ENCODE data around the gene TADA3. TPM values are rescaled to one million over a fixed set of nuclear protein-coding genes. Genes with fewer than 3 reads are reported as not detected.

The TADA3 gene
- total and polyA plus RNA-seq, 2 of the 4 experiments (the other 2 are of a cell fraction) = 68.0 to 83.0 TPM

- peaks cover 3% of the 10 kb centered on the region for H3K4me1 ChIP-seq (ENCODE audit: control insufficient read depth, insufficient read depth, low read length)
- no peaks in the 10 kb centered on the region for H3K27me3 ChIP-seq (ENCODE audit: control insufficient read depth, insufficient read depth, low read length)
- no peak overlapping the region for H2AK9ac ChIP-seq (replicated peaks; ENCODE audit: low read depth, low read length, poor library complexity)
- H3K4me2 ChIP-seq (ENCODE audit: low read depth, low read length) = no peak overlapping the region
- no peak overlapping the region for H3K9ac ChIP-seq (ENCODE audit: low read depth, low read length)
- dilution Hi-C loops (cut with HindIII; ENCODE audit: low sequenced_read_pairs, unreplicated experiment) = no loop called here
- H2BK20ac ChIP-seq (ENCODE audit: low read depth, low read length) = no peak overlapping the region
- H3K9me1 ChIP-seq (ENCODE audit: insufficient read depth, low read length) = peaks cover 9% of the 10 kb centered on the region; the same call in 1 of the 2 replicates
- H3K14ac ChIP-seq (replicated peaks; ENCODE audit: low read depth, low read length) = no peak overlapping the region
- H3K4ac ChIP-seq (ENCODE audit: low read depth, low read length) = no peak overlapping the region
- no CpG with 5 or more reads among the region's 5 CpGs for WGBS, 2 experiments (ENCODE audit: extremely low coverage in 2 of 2, insufficient read length in 1 of 2)
- H4K8ac ChIP-seq (ENCODE audit: low read depth in 2 of 2, low read length in 2 of 2) = no peak overlapping the region
- no peak for ATAC-seq (ENCODE audit: low read depth)
- H3K79me1 ChIP-seq (ENCODE audit: low read depth in 1 of 2, low read length in 2 of 2) = peaks cover 0 to 3% of the 10 kb centered on the region in 2 experiments; a peak in 2 of 4 replicates
- no peak for DNase-seq
- H3K18ac ChIP-seq (ENCODE audit: low read depth, low read length) = no peak overlapping the region
- no peak overlapping the region for H2BK15ac ChIP-seq (ENCODE audit: low read depth, low read length)
- TF ChIP-seq, protein P1, sequence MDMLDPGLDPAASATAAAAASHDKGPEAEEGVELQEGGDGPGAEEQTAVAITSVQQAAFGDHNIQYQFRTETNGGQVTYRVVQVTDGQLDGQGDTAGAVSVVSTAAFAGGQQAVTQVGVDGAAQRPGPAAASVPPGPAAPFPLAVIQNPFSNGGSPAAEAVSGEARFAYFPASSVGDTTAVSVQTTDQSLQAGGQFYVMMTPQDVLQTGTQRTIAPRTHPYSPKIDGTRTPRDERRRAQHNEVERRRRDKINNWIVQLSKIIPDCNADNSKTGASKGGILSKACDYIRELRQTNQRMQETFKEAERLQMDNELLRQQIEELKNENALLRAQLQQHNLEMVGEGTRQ (IDR thresholded peaks at IDR 0.05; ENCODE audit: low read depth, low read length) = no peak
- TF ChIP-seq RFX5 (IDR thresholded peaks at IDR 0.05; ENCODE audit: low read depth, low read length) (no peak), SMC3 (IDR thresholded peaks at IDR 0.05; ENCODE audit: low read depth, low read length) (no peak), MAZ (IDR thresholded peaks at IDR 0.05; ENCODE audit: borderline replicate concordance, low read depth, low read length) (no peak), ELK1 (IDR thresholded peaks at IDR 0.05; ENCODE audit: borderline replicate concordance, low read depth, low read length) (no peak), RAD21 (IDR thresholded peaks at IDR 0.05; ENCODE audit: low read length) (no peak), BHLHE40 (IDR thresholded peaks at IDR 0.05; ENCODE audit: low read depth, low read length) (no peak), NFE2L2 (IDR thresholded peaks at IDR 0.05; ENCODE audit: low read depth, low read length) (no peak), POLR2A (IDR thresholded peaks at IDR 0.05; ENCODE audit: low read depth, low read length) (no peak), MXI1 (IDR thresholded peaks at IDR 0.05; ENCODE audit: borderline replicate concordance, low read depth, low read length) (no peak), MAFK (IDR thresholded peaks at IDR 0.05; ENCODE audit: low read depth, low read length) (no peak), RCOR1 (IDR thresholded peaks at IDR 0.05; ENCODE audit: insufficient replicate concordance, low read length) (no peak), FOS (IDR thresholded peaks at IDR 0.05; ENCODE audit: low read depth, low read length) (no peak), CHD1 (IDR thresholded peaks at IDR 0.05; ENCODE audit: low read depth, low read length) (no peak), CEBPB (IDR thresholded peaks at IDR 0.05; ENCODE audit: low read depth, low read length) (no peak)
- TF ChIP-seq, protein P2, sequence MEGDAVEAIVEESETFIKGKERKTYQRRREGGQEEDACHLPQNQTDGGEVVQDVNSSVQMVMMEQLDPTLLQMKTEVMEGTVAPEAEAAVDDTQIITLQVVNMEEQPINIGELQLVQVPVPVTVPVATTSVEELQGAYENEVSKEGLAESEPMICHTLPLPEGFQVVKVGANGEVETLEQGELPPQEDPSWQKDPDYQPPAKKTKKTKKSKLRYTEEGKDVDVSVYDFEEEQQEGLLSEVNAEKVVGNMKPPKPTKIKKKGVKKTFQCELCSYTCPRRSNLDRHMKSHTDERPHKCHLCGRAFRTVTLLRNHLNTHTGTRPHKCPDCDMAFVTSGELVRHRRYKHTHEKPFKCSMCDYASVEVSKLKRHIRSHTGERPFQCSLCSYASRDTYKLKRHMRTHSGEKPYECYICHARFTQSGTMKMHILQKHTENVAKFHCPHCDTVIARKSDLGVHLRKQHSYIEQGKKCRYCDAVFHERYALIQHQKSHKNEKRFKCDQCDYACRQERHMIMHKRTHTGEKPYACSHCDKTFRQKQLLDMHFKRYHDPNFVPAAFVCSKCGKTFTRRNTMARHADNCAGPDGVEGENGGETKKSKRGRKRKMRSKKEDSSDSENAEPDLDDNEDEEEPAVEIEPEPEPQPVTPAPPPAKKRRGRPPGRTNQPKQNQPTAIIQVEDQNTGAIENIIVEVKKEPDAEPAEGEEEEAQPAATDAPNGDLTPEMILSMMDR (conservative IDR thresholded peaks at IDR 0.05; ENCODE audit: low read depth, low read length) = no peak
- H3K27ac ChIP-seq (ENCODE audit: insufficient read depth, low read length) = no peak overlapping the region
- peaks cover 18% of the 10 kb centered on the region for H3K36me3 ChIP-seq (ENCODE audit: control insufficient read depth, insufficient read depth, low read length)
- H3K4me3 ChIP-seq (ENCODE audit: insufficient read depth, low read depth, low read length) = no peak overlapping the region
- no peaks in the 10 kb centered on the region for H3K9me3 ChIP-seq (ENCODE audit: control insufficient read depth, insufficient read depth, low read length)
- no peak overlapping the region for H2BK120ac ChIP-seq (ENCODE audit: low read depth, low read length)
- POLR2A ChIA-PET (ENCODE audit: unreplicated experiment) = no interaction called here
- H4K91ac ChIP-seq (ENCODE audit: insufficient read depth, low read depth, low read length) = no peak overlapping the region
- in situ Hi-C loops (cut with MboI; ENCODE audit: low sequenced_read_pairs) = no loop called here
- H2AFZ ChIP-seq (replicated peaks; ENCODE audit: low read length, poor library complexity) = no peak overlapping the region
- CTCF ChIA-PET = no interaction called here
- no TSS peak for BruUV-seq (replicated peaks)
- no peak overlapping the region for H3K56ac ChIP-seq (ENCODE audit: extremely low read depth, insufficient read depth, low read length)
- intact Hi-C loops (cut with micrococcal nuclease) = no loop called here
- no peak overlapping the region for H4K5ac ChIP-seq (ENCODE audit: low read depth, low read length)
- H4K20me1 ChIP-seq (ENCODE audit: insufficient read depth, low read length) = no peaks in the 10 kb centered on the region
- no peak overlapping the region for H2AK5ac ChIP-seq (ENCODE audit: low read depth, low read length)
- no peak overlapping the region for H2BK5ac ChIP-seq (ENCODE audit: low read depth, low read length, poor library complexity, severe bottlenecking)
- H3K23ac ChIP-seq (ENCODE audit: low read depth, low read length) = no peak overlapping the region
These were observed 15.2 kb downstream of the TADA3 start for GRCh38 chr3:9776896-9777693.

Measured in IMR-90 (cell line).